SU-DHL-6 (cell line): ENCODE results near the gene GPHN.

Experiments
- H2AFZ ChIP-seq: fragments of 200-600 bp; sonication (generic); 2 replicates; pipeline ENCODE4 v1.6.1; 2014; ENCODE audit warnings: low read depth, mild to moderate bottlenecking, moderate library complexity, mixed read lengths, antibody characterized with exemption, low read length; ENCODE audit not compliant: severe bottlenecking
- H3F3A ChIP-seq: fragments of 200-600 bp; shearing (Covaris generic); 2 replicates; pipeline ENCODE4 v1.6.0; 2016; ENCODE audit warnings: antibody characterized with exemption, mild to moderate bottlenecking; ENCODE audit not compliant: insufficient read depth
- H3K27ac ChIP-seq: fragments of 200-600 bp; sonication (generic); 2 replicates; pipeline ENCODE4 v1.5.1; 2016; ENCODE audit warnings: low read depth, mild to moderate bottlenecking, low read length, moderate library complexity, mixed read lengths
- H3K27me3 ChIP-seq: fragments of 200-600 bp; sonication (generic), shearing (Covaris generic); 2 replicates; pipeline ENCODE4 v1.6.0; 2014; ENCODE audit warnings: mild to moderate bottlenecking, low read length
- H3K36me3 ChIP-seq: fragments of 200-600 bp; sonication (generic); 2 replicates; pipeline ENCODE4 v1.6.1; 2014; ENCODE audit warnings: mild to moderate bottlenecking, low read length, mixed read lengths
- H3K4me2 ChIP-seq: fragments of 300-600, 200-600 bp; shearing (Covaris generic), sonication (generic); 2 replicates; pipeline ENCODE4 v1.6.0; 2014; ENCODE audit warnings: low read length, low read depth, mild to moderate bottlenecking; ENCODE audit not compliant: poor library complexity, severe bottlenecking
- H3K4me3 ChIP-seq: fragments of 200-600 bp; sonication (generic); 2 replicates; pipeline ENCODE4 v1.5.1; 2014; ENCODE audit warnings: antibody characterized with exemption, low read length, mild to moderate bottlenecking, mixed read lengths; ENCODE audit not compliant: insufficient read depth, poor library complexity, severe bottlenecking
- H3K79me2 ChIP-seq: fragments of 200-600 bp; sonication (generic); 2 replicates; pipeline ENCODE4 v1.6.1; 2014; ENCODE audit warnings: mild to moderate bottlenecking, low read length, moderate library complexity; ENCODE audit not compliant: insufficient read depth
- H3K9ac ChIP-seq: fragments of 200-600 bp; sonication (generic); 2 replicates; pipeline ENCODE4 v1.7.0; 2014; ENCODE audit warnings: mild to moderate bottlenecking, low read length
- H3K9me2 ChIP-seq: fragments of 200-600 bp; sonication (generic); replicated peaks from 2 replicates; pipeline ENCODE4 v1.6.1; 2014; ENCODE audit warnings: low read length; ENCODE audit not compliant: insufficient read depth
- H3K9me3 ChIP-seq: fragments of 200-600 bp; sonication (generic); 2 replicates; pipeline ENCODE4 v1.6.1; 2014; ENCODE audit warnings: low read length, mixed read lengths; ENCODE audit not compliant: insufficient read depth
- H4K20me1 ChIP-seq: fragments of 200-600 bp; sonication (generic); 2 replicates; pipeline ENCODE4 v1.6.1; 2014; ENCODE audit warnings: low read depth, mild to moderate bottlenecking, antibody characterized with exemption, low read length, moderate library complexity, mixed read lengths
- EZH2phosphoT487 ChIP-seq: fragments of 200-600 bp; sonication (generic), shearing (Covaris generic); conservative IDR thresholded peaks from 2 replicates; pipeline ENCODE4 v1.6.1; 2018; ENCODE audit warnings: mild to moderate bottlenecking, antibody characterized with exemption, low read length, moderate library complexity, mixed read lengths
- TF ChIP-seq, protein P1 (sequence below): fragments of 200-600 bp; sonication (generic); IDR thresholded peaks from one replicate; pipeline ENCODE4 v1.5.1; 2017; ENCODE audit warnings: antibody characterized with exemption, mild to moderate bottlenecking, low read length, moderate library complexity; ENCODE audit not compliant: insufficient read depth, poor library complexity, severe bottlenecking

Gene GPHN

DNA sequence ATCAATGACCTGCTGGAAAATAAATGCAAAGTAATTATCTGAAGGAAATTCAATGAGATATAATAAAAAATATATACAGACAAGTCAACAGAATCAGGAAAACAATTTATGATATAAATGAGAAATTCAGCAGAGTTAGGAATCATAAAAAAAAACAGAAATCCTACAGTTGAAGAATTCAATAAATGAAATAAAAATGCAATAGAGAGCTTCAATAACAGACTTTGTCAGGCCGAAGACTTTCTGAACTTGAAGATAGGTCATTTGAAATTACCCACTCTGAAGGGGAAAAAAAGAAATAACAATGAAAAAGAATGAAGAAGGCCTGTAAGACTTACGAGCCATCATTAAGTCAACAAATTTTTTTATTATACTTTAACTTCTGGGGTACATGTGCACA is 665.8 kb downstream of the GPHN start:
- Histone ChIP-seq H3K79me2 (no peaks in the 10 kb centered on the region), H4K20me1 (no peaks in the 10 kb centered on the region), H3K4me3 (no peak overlapping the region), H3K36me3 (no peaks in the 10 kb centered on the region), H3K9me2 (no peaks in the 10 kb centered on the region), H2AFZ (no peak overlapping the region), H3K27ac (no peak overlapping the region), H3K9ac (no peak overlapping the region), H3K27me3 (no peaks in the 10 kb centered on the region), H3F3A (no peaks in the 10 kb centered on the region), H3K9me3 (no peaks in the 10 kb centered on the region), H3K4me2 (no peak overlapping the region)
- TF ChIP-seq, protein P1, sequence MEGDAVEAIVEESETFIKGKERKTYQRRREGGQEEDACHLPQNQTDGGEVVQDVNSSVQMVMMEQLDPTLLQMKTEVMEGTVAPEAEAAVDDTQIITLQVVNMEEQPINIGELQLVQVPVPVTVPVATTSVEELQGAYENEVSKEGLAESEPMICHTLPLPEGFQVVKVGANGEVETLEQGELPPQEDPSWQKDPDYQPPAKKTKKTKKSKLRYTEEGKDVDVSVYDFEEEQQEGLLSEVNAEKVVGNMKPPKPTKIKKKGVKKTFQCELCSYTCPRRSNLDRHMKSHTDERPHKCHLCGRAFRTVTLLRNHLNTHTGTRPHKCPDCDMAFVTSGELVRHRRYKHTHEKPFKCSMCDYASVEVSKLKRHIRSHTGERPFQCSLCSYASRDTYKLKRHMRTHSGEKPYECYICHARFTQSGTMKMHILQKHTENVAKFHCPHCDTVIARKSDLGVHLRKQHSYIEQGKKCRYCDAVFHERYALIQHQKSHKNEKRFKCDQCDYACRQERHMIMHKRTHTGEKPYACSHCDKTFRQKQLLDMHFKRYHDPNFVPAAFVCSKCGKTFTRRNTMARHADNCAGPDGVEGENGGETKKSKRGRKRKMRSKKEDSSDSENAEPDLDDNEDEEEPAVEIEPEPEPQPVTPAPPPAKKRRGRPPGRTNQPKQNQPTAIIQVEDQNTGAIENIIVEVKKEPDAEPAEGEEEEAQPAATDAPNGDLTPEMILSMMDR: no peak
- TF ChIP-seq EZH2phosphoT487: no peak

DNA sequence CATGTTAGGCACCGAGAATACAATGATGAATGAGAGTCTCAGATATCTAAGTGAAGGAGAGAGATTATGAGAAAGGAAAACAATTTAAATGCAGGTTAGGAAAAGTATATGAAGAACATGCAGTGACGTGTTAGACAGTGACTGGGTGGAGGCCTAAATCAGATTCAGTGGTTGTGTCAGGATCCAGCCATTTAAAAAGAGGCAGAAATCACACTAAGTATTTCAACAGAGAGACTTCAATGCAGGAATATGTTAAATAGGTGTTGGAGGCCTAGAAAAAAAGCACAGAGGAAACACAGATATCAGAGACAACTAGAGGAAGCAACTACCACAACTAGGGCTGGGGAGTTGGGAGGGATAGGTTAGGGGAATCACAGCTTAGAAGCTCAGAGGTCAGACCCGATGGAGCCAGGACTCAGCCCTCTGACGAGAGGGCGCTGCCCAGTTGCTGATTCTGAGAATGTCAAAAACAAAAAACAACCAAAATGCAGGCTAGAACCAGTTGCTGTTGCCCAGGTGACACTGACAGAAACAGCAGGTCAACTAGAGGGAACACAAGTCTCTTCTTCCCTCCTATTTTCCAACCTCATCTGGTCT is 678.3 kb downstream of the GPHN start:
- H3K27ac ChIP-seq: no peak overlapping the region
- no peaks in the 10 kb centered on the region for H4K20me1 ChIP-seq
- no peaks in the 10 kb centered on the region for H3K27me3 ChIP-seq
- no peaks in the 10 kb centered on the region for H3K36me3 ChIP-seq
- no peak overlapping the region for H3K4me3 ChIP-seq
- H3F3A ChIP-seq: no peaks in the 10 kb centered on the region
- TF ChIP-seq, protein P1: no peak
- no peak for TF ChIP-seq EZH2phosphoT487
- no peaks in the 10 kb centered on the region for H3K9me3 ChIP-seq
- no peak overlapping the region for H2AFZ ChIP-seq
- no peak overlapping the region for H3K9ac ChIP-seq
- no peaks in the 10 kb centered on the region for H3K9me2 ChIP-seq
- H3K79me2 ChIP-seq: no peaks in the 10 kb centered on the region
- H3K4me2 ChIP-seq: no peak overlapping the region

DNA sequence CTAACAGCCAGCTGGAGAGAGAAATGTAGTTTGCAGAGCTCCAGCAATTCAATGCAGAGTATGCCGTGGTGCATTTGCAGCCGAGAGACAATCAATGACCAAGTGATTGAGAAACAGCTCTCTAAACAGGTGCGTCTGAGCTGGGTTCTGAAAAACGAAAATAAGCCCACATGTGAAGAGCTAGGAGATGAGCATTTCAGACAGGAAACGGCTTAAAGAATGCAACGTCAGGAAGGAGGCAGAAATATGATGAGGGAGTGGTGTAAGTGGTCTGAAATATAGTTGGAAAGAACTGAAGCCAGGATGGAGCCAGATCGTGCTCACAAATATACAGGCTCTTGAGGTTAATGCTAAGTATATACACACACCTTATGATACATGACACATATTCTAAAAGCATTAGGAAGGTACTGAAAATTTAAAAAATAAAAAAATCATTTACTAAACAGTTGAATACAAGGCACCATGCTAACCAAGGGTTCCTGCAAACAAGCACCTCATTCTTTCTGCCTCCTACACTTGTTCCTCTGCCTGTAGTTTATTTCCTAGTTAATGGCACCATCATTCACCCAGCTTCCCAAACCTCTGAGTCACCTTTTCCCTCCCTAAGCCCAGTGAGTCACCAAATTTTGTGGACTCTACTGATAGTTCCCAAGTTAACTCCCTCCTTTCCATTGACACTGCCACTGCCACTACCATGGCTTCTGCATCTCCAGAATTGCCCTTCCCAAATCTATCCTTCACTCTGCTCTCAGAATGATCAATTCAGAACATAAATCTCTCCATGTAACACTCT is 679.0 kb downstream of the GPHN start:
- no peak overlapping the region for H2AFZ ChIP-seq
- H3K4me2 ChIP-seq: no peak overlapping the region

More for the DNA sequence above, 679.0 kb downstream of the GPHN start:
- no peaks in the 10 kb centered on the region for H3K9me3 ChIP-seq
- H3K9ac ChIP-seq: no peak overlapping the region
- H3F3A ChIP-seq: no peaks in the 10 kb centered on the region
- H3K4me3 ChIP-seq: no peak overlapping the region
- H3K36me3 ChIP-seq: no peaks in the 10 kb centered on the region
- TF ChIP-seq, protein P1: no peak
- no peak for TF ChIP-seq EZH2phosphoT487
- no peaks in the 10 kb centered on the region for H3K79me2 ChIP-seq
- H4K20me1 ChIP-seq: no peaks in the 10 kb centered on the region
- no peaks in the 10 kb centered on the region for H3K9me2 ChIP-seq
- H3K27ac ChIP-seq: no peak overlapping the region
- no peaks in the 10 kb centered on the region for H3K27me3 ChIP-seq
